Germinal center (tissue), 1 donor: Measurements from ENCODE around the gene MICAL2.

ENCODE experiments used
- DNase-seq: peaks from one replicate; pipeline ENCODE4 v3.0.0; 2012; ENCODE audit warnings: mixed read lengths, low spot score

The MICAL2 gene

DNA sequence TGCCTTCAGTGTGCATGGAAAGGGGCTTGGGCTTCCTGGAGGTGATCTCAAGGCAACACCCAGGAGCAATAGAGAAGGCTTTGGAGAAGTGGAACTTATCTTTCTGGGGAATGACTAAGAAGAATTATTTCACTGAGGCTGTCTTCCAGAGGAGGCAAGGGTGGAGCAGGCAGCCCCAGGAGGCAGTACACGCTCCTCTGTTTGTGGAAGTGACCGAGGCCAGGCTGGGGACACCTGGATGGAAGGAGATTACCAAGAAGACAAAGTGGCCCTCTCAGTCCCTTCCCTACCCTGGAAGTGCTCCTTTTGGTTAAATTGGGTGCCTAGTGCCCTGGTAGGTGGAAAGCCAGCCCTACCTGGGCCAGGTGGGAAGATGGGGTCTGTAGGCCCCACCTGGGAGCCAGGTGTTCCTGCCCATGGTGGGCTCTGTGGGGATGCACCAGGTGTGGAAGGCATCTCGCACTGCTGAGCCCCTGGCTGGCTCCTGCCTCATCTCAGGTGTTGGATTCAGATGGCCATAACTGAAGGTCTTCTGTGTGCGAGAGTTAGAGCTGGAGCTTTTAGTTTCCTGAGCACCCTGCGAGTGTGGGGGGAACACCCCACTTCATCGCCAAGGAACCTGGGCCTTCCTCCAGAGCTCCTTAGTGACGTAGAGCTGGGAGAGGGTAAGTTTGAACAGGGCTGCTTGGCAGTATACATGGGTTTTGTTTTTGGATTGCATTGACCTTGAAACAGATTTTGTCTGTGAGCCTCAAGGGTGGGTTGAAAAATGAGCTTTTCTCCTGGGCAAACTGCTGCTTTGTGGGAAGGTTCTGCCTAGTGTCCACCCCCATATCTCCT is 46.1 kb downstream of the MICAL2 start:
- DNase-seq = no peak

- no peak for DNase-seq
Measured at GRCh38 chr11:12157241-12157661, 46.9 kb downstream of the MICAL2 start.

DNA sequence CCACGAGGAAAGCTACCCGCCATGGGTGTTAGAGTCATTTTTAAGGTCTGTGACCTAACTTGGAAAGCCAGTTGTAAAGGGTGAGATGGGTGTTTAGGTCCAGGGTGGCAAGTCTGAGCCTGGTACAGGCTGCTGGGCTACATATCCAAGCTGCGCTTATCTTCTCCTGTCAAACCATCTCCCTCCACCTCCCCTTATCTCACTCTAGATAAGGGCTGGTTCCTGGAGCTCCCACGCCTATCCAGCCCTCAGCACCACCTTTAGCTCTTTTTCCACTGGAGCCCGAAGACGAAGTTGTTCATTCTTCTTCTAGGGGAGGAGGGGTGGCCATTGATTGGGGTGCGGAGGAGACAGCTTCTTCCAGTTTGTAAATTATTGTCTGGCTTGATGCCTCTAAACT is 48.5 kb downstream of the MICAL2 start:
- no peak for DNase-seq

DNA sequence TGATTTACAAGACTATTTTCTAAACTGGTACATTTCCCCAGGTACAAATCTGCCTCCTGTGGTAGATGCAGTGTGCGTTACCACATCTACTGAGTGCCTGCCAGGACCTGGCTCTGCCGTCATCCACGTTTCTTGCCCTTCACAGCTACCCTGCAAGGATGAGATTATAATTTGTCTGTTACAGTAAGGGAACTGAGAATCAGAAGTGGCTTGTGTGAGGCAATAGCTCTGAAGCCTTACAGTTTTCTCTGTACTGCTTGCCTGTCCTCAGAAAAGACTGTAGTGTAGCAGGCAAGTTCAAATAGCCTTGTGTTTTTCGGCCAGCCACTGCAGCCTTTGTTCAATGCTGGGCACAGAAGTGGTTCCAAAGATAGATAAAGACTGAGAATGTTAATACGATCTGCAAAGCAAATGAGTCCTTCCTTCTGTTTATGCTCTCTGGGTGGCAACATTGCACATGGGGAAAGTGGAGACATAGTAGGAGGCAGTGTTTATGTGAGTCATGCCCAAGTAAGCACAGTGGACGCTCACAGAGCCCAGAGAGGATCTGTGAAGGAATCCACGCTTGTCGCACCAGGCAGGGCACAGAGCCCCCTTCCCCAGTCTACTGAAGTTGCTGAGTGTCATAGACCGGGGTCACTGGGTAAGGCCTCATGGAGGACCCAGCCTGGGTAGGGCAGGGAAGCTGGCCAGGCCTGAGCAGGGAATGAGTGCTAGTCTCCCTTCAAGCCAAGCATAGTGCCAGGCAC is 49.1 kb downstream of the MICAL2 start:
- DNase-seq = no peak

DNA sequence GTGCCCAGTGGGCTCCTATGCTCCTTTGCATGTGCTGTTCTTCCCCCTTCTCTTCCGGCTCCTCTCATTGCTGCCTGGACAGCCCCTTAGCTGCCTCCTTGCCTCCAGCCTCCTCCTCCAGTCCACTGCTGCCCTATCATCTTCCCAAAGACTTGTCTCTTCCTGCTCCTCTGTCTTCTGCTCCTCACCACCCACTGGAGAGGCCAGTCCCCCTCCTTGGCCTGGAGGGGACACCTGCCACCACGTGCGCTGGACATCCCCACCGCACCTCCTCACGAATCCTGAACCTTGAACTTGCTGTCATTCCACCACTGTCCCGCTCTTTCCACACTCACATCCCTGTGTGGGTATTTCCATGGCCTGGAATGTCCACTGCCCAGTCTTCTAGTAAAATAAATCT is 49.8 kb downstream of the MICAL2 start:
- no peak for DNase-seq

DNA sequence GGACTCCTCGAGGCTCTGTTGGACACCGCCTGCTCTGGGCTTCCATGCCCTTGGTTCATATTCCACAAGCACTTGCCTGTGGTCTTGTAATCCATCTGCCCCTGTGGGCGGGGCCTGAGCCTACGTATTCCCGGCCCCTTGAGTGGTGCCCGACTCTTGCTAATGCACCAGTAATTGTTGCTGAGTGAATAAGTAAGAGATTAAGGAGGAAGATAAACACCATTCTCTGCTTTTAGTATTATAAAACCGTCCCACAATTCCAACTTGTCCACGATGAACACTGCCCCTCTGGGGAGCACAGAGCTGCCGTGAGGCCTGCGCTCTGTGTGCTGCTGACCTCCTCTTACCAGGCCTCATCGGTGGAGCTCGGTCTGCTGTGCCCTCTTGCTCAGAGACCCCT is 50.3 kb downstream of the MICAL2 start:
- no peak for DNase-seq

DNA sequence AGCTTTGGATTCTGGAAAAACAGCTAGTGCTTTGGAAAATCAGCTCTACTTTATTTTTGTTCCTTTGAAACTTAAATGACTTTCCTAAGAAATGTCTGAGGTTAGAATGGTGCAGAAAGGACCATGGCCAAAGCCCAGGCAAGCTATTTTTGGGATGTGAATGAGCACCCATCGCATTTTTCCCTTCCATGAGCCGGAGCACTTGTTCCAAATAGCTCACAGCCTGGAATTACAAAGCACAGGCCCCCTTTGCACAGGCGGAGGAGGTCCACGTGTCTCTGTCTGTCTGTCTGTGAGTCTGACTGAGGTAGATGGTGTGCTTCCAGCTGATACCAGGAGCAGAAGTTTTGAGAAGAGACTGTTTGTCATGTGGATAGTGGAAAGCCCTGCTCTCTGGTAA is 50.7 kb downstream of the MICAL2 start:
- DNase-seq = no peak

- DNase-seq = no peak
Measured at GRCh38 chr11:12161603-12162350, 51.4 kb downstream of the MICAL2 start.

- no peak for DNase-seq
Measured at GRCh38 chr11:12162652-12163051, 52.3 kb downstream of the MICAL2 start.

GRCh38 chr11:12163181-12163941 is 53.0 kb downstream of the MICAL2 start:
- DNase-seq = no peak

DNA sequence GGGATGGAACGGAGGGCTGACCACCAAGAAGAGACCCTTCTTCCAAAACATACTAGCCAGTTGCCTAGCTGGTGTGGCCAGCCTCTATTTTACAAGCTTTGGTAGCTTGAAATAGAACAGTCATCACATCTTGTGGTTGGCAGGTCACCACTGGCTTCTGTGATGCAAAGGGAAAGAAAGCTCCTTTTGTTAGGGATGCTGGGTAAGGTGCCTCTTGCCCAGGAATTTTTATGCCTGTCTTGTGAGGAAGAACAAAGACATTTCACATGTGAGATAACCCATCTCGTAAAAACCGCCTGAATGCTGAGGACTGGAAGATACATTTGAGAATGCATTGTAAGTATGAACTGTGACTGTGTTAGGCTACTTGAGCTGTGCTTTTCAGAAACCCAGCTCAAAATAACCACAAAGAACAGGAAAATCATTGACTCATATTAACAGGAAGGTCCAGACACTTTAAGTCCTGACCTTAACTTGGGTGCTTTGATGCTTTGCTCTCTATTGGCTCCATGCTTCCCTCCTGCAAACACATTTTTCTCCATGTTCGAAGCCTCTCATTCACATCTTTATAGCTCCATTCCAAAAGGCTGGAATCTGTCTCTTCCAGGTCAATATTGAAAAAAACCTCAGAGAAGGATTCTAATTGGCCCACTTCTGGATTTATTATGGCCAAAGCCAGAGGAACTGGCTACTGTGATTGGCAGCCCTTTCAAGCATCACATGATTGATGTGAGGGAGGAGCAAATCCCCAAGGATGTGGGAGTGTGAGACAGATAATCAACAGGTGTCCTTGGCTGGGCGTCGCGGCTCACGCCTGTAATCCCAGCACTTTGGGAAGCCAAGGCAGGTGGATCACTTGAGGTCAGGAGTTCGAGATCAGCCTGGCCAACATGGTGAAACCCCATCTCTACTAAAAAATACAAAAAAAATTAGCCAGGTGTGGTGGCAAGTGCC is 53.9 kb downstream of the MICAL2 start:
- no peak for DNase-seq

- no peak for DNase-seq
Measured at GRCh38 chr11:12165237-12165875, 55.0 kb downstream of the MICAL2 start.

GRCh38 chr11:12166299-12167060 is 56.1 kb downstream of the MICAL2 start:
- DNase-seq = no peak

DNA sequence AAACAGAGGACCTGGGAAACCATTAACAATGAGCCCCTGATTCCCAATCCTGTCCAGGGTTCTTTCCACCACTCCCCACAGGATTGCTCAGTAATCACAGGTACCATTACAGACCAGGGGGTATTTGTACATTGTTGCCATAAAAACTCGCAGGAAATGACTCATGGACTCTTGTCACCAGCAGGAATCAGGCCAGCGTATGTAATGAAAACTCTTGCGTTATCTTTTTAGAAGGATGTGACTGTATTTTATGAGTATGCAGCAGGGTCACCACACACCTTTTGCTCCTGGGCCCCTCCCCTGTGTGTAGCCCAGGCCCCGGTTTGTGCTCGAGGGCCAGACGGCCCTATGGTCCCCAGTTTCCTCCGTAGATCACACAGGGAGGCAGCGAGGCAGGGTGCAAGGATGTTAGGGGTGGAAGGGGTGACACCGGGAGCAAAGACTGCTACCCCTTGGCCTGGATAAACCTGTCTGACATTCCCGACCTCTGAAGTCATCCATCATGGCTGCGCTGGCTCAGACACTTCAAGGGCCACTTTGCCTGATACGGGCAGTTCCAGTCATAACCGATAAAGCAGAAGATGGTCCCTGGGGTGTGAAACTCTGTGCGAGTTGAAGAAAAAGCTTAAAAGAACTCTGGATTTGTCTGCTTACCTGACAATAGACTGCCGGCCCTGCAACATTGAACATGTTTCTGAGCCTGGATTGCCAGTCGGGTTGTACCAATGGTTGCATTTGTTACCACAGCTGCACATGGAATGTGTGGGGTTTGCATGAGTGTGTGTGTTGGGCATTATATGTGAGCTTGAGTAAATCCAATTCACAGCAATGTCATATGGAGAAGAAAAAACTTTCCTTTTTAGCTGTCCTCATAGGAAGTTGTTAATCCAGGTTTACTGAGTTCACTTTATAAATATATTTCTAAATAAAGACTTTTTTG is 56.9 kb downstream of the MICAL2 start:
- no peak for DNase-seq

- no peak for DNase-seq
Measured at GRCh38 chr11:12168114-12168513, 57.7 kb downstream of the MICAL2 start.

DNA sequence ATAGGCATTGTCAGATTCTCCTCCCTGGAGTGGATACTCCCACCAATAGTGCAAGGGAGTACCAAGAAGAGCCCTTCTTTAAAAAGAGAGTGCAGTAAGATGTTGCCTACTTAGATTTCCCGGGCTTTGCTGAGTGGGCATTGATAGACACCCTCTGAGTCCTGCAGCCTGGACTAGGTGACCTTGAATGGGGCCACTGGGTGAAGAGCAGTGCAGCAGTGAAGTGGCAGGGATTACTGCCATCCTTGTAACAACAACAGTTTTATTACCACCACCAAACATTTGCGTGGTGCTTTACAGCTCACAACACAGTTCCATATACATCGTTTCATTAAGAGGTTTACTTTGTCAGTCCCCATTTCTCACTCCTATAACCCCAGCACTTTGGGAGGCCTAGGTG is 59.4 kb downstream of the MICAL2 start:
- DNase-seq = no peak

- no peak for DNase-seq
Measured at GRCh38 chr11:12170501-12170900, 60.1 kb downstream of the MICAL2 start.

- DNase-seq = no peak
Measured at GRCh38 chr11:12170984-12171383, 60.6 kb downstream of the MICAL2 start.
